Germinal center (tissue), 1 donor: ENCODE results near the gene TRIM56.
A peak's percentile ranks its signal among the peaks of the same experiment; 100 is the strongest.
"Not testable (repeated sequence)": the region's sequence is repeated elsewhere in the genome, so short reads cannot be mapped to it uniquely, and the experiment has no call there.

Source experiments
- DNase-seq: peaks from one replicate; pipeline ENCODE4 v3.0.0; 2012; ENCODE audit warnings: mixed read lengths, low spot score

TRIM56 gene

DNA sequence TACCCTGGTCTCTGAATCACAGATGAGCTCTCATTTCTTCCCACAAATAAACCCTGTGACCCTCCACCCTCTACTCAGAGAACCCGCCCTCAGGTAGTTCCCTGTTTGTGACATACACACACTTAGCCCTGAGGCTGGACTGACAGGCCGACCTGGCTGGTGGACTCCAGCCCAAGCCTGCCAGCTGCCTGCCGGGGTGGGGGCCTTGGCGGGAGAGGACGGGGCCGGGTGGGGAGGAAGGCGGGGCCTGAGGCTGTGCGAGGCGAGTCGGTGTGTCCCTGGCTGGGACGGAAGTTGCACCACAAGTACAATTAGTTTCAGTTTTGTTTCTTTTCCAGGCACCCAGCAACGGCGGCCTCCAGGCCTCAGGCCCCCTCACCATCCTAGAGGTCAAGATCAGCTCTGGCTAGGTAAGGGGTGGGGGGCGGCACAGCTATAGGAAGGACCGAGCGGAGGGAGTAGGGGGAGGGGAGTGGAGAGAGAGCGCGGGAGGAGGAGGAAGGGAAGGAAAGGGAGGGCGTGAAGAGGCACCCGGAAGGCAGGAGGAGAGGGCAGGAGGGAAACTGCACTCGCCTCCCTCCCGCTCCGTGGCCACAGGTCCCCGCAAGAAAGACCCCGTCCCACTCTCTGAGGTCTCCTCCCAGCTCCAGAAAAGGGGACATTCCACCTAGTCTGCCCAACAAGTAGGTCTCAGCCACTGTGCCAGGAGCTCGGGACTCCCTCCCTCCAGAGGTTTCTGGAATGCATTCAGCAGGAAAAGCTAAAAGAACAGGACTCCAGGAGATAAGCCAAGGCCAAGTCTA is at the start of gene TRIM56:
TSS of gene TRIM56 (plus strand) at position 320 of the 803 bp plus-strand sequence. CDS start 1,832 bp downstream, outside the sequence.
- DNase-seq: peak; percentile 89

GRCh38 chr7:101035941-101036340 is 49.3 kb upstream of the TRIM56 start:
- DNase-seq: no peak

GRCh38 chr7:101041283-101041682 is 44.0 kb upstream of the TRIM56 start:
- not testable (repeated sequence) for DNase-seq

- DNase-seq: peak; percentile 43
These were observed 26.9 kb upstream of the TRIM56 start for GRCh38 chr7:101058355-101058754.

DNA sequence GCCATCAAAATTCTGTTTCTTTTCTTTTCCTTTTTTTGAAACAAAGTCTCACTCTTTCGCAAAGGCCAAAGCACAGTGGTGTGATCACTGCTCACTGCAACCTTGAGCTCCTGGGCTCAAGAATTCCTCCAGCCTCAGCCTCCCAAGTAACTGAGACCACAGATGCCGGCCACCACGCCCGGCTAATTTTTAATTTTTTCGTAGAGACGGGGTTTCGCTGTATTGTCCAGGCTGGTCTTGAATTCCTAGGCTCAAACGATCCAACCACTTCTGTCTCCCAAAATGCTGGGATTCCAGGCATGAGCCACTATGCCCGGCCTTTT is 25.7 kb upstream of the TRIM56 start:
- no peak for DNase-seq

- DNase-seq: no peak
These were observed 24.3 kb upstream of the TRIM56 start for GRCh38 chr7:101060992-101061391.

DNA sequence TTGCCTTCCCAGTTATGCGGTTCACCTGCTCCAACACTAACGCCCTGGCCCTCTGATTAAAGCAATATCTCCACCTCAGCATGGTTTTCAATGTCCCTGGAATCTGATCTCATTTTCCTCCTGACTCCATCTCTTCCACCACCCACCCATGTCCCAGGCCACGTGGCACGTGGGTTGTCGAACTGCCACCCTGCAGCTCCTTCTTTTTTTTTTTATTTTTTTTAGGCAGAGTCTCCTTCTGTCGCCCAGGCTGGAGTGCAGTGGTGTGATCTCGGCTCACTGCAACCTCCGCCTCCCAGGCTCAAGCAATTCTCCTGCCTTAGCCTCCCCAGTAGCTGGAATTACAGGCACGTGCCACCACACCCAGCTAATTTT is 21.1 kb upstream of the TRIM56 start:
- not testable (repeated sequence) for DNase-seq

DNA sequence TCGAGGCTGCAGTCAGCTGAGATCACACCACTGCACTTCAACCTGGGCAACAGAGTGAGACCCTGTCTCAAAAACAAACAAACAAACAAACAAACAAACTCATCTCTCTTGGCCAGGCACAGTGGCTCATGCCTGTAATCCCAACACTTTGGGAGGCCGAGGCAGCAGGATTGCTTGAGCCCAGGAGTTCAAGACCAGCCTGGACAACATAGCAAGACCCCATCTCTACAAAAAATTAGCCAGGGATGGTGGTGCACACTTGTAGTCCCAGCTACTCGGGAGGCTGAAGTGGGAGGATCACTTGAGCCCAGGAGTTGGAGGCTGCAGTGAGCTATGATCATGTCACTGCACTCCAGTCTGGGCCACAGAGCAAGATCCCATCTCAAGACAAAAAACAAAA is 20.1 kb upstream of the TRIM56 start:
- not testable (repeated sequence) for DNase-seq

DNA sequence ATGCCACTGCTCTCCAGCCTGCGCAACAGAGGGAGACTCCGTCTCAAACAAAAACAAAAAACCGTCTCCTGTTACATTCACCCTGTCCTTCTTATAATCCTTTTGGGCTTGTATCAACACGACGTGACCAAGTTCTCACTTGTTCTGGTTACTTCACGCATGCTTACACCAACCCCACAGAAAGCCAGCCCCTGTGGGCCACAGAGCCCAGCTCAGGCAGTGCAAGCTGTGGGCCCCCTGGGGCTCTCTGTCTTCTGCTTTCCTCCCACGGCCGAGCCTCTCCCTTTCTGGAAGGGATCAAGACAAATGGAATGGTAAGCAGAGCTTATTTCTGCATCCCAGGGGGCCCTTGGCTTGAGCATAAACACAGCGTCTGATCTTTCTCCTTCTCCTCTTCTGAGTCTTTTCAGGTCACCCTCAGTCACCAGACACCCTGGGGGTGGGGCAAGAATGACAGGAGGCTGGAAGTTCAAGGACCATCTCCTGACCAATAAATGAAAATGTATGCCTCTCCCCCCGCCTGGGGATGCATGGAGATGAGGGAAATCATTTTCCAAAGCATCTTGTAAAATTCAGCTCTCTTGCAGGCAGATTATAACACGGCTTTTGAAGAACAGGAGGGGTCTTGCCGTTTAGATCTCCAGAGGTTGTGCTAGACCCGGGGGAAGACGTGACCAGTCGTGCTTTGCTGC is 19.0 kb upstream of the TRIM56 start:
- DNase-seq: no peak

GRCh38 chr7:101066833-101067177 is 18.5 kb upstream of the TRIM56 start:
- DNase-seq: no peak

GRCh38 chr7:101068401-101068800 is 16.9 kb upstream of the TRIM56 start:
- DNase-seq: no peak

GRCh38 chr7:101071362-101072104 is 13.7 kb upstream of the TRIM56 start:
- DNase-seq: not testable (repeated sequence)

GRCh38 chr7:101075646-101076045 is 9.6 kb upstream of the TRIM56 start:
- no peak for DNase-seq

DNA sequence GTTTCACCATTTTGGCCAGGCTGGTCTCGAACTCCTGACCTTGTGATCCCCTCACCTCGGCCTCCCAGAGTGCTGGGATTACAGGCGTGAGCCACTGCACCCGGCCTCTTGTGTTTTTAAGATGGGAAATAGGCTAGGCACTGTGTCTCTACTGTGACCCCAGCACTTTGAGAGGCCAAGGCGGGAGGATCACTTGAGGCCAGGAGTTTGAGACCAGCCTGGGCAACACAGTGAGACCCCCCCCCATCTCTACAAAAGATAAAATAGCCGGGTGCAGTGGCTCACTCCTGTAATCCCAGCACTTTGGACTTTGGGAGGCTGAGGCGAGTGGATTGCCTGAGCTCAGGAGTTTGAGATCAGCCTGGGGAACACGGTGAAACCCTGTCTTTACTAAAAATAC is 9.1 kb upstream of the TRIM56 start:
- not testable (repeated sequence) for DNase-seq

DNA sequence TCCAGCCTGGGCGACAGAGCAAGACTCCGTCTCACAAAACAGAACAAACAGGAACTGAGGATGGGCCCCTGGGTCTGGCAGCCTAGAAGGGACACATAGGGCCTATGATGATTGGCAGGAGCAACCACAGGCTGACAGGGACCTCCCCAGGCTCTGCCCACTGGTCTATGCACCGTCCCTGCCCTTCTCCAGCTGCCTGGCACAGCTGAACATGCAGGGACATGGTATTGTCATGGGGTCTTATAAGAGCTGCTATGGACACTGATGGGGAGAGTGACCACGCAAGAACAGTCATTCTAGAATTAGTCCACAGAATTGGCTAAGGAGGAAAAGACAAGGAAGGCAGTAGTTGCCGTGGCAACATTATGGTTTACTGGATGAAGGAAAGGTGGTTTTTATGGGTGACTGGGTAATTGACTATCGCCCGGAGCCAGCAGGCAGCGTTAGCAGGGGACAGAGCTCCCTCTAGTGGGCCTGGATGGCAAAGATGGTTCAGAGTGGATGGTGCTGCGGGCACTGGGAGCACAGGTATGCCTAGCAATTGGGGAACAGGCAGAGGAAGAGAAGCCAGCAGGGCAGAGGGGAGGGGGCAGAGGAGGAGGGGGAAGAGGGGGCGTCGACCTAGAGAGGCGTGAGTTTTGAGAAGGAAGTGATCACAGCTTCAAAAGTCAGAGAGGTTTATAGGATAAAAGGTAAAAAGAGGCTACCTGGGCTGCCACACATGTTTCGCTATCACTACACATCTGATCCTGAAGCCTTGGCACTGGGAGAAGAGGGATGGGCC is 7.8 kb upstream of the TRIM56 start:
- peak; percentile 85 for DNase-seq

DNA sequence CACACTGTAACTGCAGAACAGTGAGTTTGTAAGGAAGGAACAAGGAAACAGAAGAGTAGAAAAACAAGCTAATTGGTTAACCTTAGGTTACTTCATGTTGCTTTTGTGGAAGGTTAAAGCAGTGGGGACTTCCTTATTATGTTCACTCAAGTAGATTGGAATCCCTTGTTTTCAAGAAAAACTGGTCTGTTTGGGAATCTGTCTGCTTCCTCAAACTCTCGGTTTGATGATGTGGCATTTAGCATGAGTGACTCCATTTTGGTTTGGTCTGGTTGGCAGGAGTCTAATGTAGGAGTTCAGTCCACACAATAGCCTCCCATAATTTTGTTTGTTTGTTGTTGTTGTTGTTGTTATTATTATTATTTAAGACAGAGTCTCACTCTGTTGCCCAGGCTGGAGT is 3.8 kb upstream of the TRIM56 start:
- DNase-seq: no peak

DNA sequence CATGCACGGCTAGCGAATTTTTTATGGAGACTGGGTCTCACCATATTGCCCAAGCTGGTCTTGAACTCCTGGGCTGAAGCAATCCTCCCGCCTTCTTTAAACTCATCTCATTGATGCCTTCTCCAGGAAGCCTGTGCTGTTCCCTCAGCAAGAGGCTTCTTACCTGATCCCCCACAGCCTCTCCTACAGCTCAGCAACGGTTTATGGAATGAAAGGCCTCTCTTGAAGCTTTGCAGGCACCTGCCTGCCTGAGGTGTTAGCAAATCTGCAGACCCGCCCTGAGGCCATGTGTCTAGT is 468 bp upstream of the TRIM56 start:
- no peak for DNase-seq

DNA sequence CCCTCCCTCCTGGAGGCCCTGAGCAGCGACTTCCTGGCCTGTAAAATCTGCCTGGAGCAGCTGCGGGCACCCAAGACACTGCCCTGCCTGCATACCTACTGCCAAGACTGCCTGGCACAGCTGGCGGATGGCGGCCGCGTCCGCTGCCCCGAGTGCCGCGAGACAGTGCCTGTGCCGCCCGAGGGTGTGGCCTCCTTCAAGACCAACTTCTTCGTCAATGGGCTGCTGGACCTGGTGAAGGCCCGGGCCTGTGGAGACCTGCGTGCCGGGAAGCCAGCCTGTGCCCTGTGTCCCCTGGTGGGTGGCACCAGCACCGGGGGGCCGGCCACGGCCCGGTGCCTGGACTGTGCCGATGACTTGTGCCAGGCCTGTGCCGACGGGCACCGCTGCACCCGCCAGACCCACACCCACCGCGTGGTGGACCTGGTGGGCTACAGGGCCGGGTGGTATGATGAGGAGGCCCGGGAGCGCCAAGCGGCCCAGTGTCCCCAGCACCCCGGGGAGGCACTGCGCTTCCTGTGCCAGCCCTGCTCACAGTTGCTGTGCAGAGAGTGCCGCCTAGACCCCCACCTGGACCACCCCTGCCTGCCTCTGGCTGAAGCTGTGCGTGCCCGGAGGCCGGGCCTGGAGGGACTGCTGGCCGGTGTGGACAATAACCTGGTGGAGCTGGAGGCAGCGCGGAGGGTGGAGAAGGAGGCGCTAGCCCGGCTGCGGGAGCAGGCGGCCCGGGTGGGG is 2.2 kb downstream of the TRIM56 start:
- DNase-seq: no peak

- DNase-seq: no peak
These were observed 2.8 kb downstream of the TRIM56 start for GRCh38 chr7:101088069-101088425.

DNA sequence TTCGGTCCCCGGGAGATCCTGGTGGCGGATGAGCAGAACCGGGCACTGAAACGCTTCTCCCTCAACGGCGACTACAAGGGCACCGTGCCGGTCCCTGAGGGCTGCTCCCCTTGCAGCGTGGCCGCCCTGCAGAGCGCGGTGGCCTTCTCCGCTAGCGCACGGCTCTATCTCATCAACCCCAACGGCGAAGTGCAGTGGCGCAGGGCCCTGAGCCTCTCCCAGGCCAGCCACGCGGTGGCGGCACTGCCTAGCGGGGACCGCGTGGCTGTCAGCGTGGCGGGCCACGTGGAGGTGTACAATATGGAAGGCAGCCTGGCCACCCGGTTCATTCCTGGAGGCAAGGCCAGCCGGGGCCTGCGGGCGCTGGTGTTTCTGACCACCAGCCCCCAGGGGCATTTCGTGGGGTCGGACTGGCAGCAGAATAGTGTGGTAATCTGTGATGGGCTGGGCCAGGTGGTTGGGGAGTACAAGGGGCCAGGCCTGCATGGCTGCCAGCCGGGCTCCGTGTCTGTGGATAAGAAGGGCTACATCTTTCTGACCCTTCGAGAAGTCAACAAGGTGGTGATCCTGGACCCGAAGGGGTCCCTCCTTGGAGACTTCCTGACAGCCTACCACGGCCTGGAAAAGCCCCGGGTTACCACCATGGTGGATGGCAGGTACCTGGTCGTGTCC is 3.7 kb downstream of the TRIM56 start:
- DNase-seq: no peak

DNA sequence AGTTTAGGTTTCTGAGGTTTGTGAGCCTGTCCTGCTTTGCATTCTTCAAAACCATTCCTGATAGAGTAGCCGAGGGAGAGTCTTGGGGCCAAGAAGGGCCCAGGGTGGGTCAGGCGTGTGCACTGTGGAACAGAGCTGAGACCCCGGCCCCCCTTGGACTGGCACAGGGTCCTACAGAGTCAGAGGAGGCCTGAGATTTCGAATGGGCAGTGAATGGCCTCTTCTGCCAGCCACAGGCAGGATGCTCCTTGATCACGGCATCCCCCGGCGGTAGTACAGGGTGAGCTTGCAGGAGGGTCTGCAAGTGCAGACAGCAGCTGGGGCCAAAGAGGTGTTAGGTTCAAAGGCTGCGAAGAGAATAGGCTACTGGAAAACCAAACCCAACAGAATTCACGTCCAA is 4.6 kb downstream of the TRIM56 start:
- no peak for DNase-seq
